PC-3 (cell line): Measurements from ENCODE around the gene MAP1S. TPM values are rescaled to one million over a fixed set of nuclear protein-coding genes. Genes with fewer than 3 reads are reported as not detected.
A peak's percentile ranks its signal among the peaks of the same experiment; 100 is the strongest.

Experiments
- ATAC-seq: fragments of 200-7000 bp; cut with Tn5 transposase; 2 replicates; pipeline ENCODE4 v1.9.1; 2020; ENCODE audit warnings: mild to moderate bottlenecking, moderate library complexity
- BruUV-seq: library from RNA; stranded (reverse); fragments of 400-500 nt; replicated peaks from 2 replicates; lab custom pipeline; 2021; lab: Mats Ljungman, UMichigan
- CTCF ChIA-PET: fragments of 300-600 bp; sonication (Branson Sonifier 250); formaldehyde crosslinking; loops from one replicate; lab custom pipeline; 2022; ENCODE audit warnings: antibody characterized with exemption; lab: Charles Lee
- POLR2A ChIA-PET: fragments of 300-600 bp; sonication (Branson Sonifier 250); formaldehyde crosslinking; loops from one replicate; lab custom pipeline; 2022; ENCODE audit warnings: antibody characterized with exemption; ENCODE audit not compliant: unreplicated experiment; lab: Charles Lee
- DNase-seq: peaks from one replicate; pipeline ENCODE4 v3.0.0-alpha.2; 2015
- H2AFZ ChIP-seq: fragments of 300-600 bp; sonication (generic); 2 replicates; pipeline ENCODE4 v1.6.0; 2016; ENCODE audit warnings: antibody characterized with exemption, low read length
- H3F3A ChIP-seq: fragments of 300-600 bp; sonication (generic); one replicate; pipeline ENCODE4 v1.6.0; 2017; ENCODE audit warnings: antibody characterized with exemption, low read length, control low read depth, mild to moderate bottlenecking; ENCODE audit not compliant: unreplicated experiment
- H3K27ac ChIP-seq: fragments of 300-600 bp; sonication (generic); 2 replicates; pipeline ENCODE4 v1.5.1; 2016; ENCODE audit warnings: mild to moderate bottlenecking, low read length
- H3K27me3 ChIP-seq: fragments of 300-600 bp; sonication (generic); 2 replicates; pipeline ENCODE4 v1.6.1; 2016; ENCODE audit warnings: low read length, mixed read lengths
- H3K36me3 ChIP-seq: fragments of 300-600 bp; sonication (generic); 2 replicates; pipeline ENCODE4 v1.6.1; 2016; ENCODE audit warnings: low read depth, mixed run types, low read length, mixed read lengths
- H3K4me1 ChIP-seq: fragments of 300-600 bp; sonication (generic); 2 replicates; pipeline ENCODE4 v1.5.1; 2016; ENCODE audit warnings: low read length; ENCODE audit not compliant: insufficient read depth
- H3K4me2 ChIP-seq: fragments of 300-600 bp; sonication (generic); 2 replicates; pipeline ENCODE4 v1.6.0; 2016; ENCODE audit warnings: low read length
- H3K4me3 ChIP-seq: fragments of 300-600 bp; sonication (generic); 2 replicates; pipeline ENCODE4 v1.5.1; 2016; ENCODE audit warnings: mild to moderate bottlenecking, low read length, mixed read lengths
- H3K79me2 ChIP-seq: fragments of 300-600 bp; sonication (generic); 2 replicates; pipeline ENCODE4 v1.6.1; 2017; ENCODE audit warnings: low read length, mixed read lengths
- H3K9ac ChIP-seq: fragments of 300-600 bp; sonication (generic); 2 replicates; pipeline ENCODE4 v1.6.0; 2016; ENCODE audit warnings: mild to moderate bottlenecking, low read length
- H3K9me2 ChIP-seq: fragments of 300-600 bp; sonication (generic); replicated peaks from 2 replicates; pipeline ENCODE4 v1.6.1; 2016; ENCODE audit warnings: mixed run types, low read length, mixed read lengths
- H3K9me3 ChIP-seq: fragments of 300-600 bp; sonication (generic); 2 replicates; pipeline ENCODE4 v1.6.1; 2016; ENCODE audit warnings: low read length, mixed read lengths
- H4K20me1 ChIP-seq: fragments of 300-600 bp; sonication (generic); 2 replicates; pipeline ENCODE4 v1.6.1; 2016; ENCODE audit warnings: low read length, mixed read lengths
- CTCF ChIP-seq: fragments of 300-600 bp; sonication (generic); conservative IDR thresholded peaks from 2 replicates; pipeline ENCODE4 v1.5.1; 2017; ENCODE audit warnings: antibody characterized with exemption, low read depth, mild to moderate bottlenecking, low read length
- EZH2 ChIP-seq: fragments of 300-600 bp; sonication (generic); IDR thresholded peaks from one replicate; pipeline ENCODE4 v1.6.1; 2017; ENCODE audit warnings: antibody characterized with exemption, mild to moderate bottlenecking, low read length; ENCODE audit not compliant: unreplicated experiment
- EZH2phosphoT487 ChIP-seq: fragments of 300-600 bp; sonication (generic); IDR thresholded peaks from 2 replicates; pipeline ENCODE4 v1.6.1; 2018; ENCODE audit warnings: mild to moderate bottlenecking, antibody characterized with exemption, low read length, borderline replicate concordance
- intact Hi-C: fragments of 100-400 bp; cut with micrococcal nuclease; formaldehyde crosslinking; loops from 2 replicates; pipeline ENCODE4 v1.9.0; 2023
- total RNA-seq: library from RNA; depleted of rRNA; stranded (reverse); fragments of >200 nt; gene quantifications from 2 replicates; pipeline ENCODE4 v1.2.3, GENCODE V29; 2014

MAP1S gene
- total RNA-seq, 1 experiment from 2014 or later = 25.4 TPM

GRCh38 chr19:17762505-17763229 lies 43.4 kb downstream of the MAP1S start:
- Histone ChIP-seq H2AFZ (no peak overlapping the region), H3K4me3 (no peak overlapping the region), H4K20me1 (no peaks in the 10 kb centered on the region), H3K9me2 (no peaks in the 10 kb centered on the region), H3K36me3 (no peaks in the 10 kb centered on the region), H3K27me3 (no peaks in the 10 kb centered on the region), H3K4me2 (no peak overlapping the region), H3K27ac (no peak overlapping the region), H3K9ac (no peak overlapping the region), H3F3A (no peaks in the 10 kb centered on the region), H3K79me2 (no peaks in the 10 kb centered on the region), H3K4me1 (peaks cover 9% of the 10 kb centered on the region), H3K9me3 (no peaks in the 10 kb centered on the region)
- ChIA-PET CTCF (no interaction called here), POLR2A (no interaction called here)
- TF ChIP-seq CTCF (no peak), EZH2phosphoT487 (no peak)
- ATAC-seq (peak; percentile 40), DNase-seq (peak; percentile 70)
- no TSS peak for BruUV-seq
- intact Hi-C loops = no loop called here

- ATAC-seq = no peak
- H2AFZ ChIP-seq = no peak overlapping the region
- no peaks in the 10 kb centered on the region for H3K9me2 ChIP-seq
- H3F3A ChIP-seq = no peaks in the 10 kb centered on the region
- H4K20me1 ChIP-seq = no peaks in the 10 kb centered on the region
- no peak overlapping the region for H3K4me3 ChIP-seq
- H3K27ac ChIP-seq = no peak overlapping the region
- H3K79me2 ChIP-seq = no peaks in the 10 kb centered on the region
- H3K36me3 ChIP-seq = no peaks in the 10 kb centered on the region
- H3K9me3 ChIP-seq = no peaks in the 10 kb centered on the region
- TF ChIP-seq EZH2 (no peak), EZH2phosphoT487 (no peak), CTCF (no peak)
- CTCF ChIA-PET = no interaction called here
- no peak overlapping the region for H3K4me2 ChIP-seq
- POLR2A ChIA-PET = no interaction called here
- BruUV-seq = no TSS peak
- H3K27me3 ChIP-seq = no peaks in the 10 kb centered on the region
- no peak for DNase-seq
- H3K4me1 ChIP-seq = peaks cover 9% of the 10 kb centered on the region
- H3K9ac ChIP-seq = no peak overlapping the region
- intact Hi-C loops = no loop called here
These were observed 45.1 kb downstream of the MAP1S start for GRCh38 chr19:17764348-17764747.

- Histone ChIP-seq H3K4me2 (no peak overlapping the region), H2AFZ (no peak overlapping the region; the same call in 1 of the 2 replicates), H4K20me1 (no peaks in the 10 kb centered on the region), H3K9me3 (no peaks in the 10 kb centered on the region), H3K27ac (peak overlapping the region; percentile 44), H3K79me2 (no peaks in the 10 kb centered on the region), H3K36me3 (no peaks in the 10 kb centered on the region), H3K27me3 (no peaks in the 10 kb centered on the region), H3F3A (no peaks in the 10 kb centered on the region), H3K4me1 (peaks cover 9% of the 10 kb centered on the region), H3K9me2 (no peaks in the 10 kb centered on the region), H3K4me3 (no peak overlapping the region), H3K9ac (no peak overlapping the region)
- CTCF ChIA-PET = no interaction called here
- TF ChIP-seq CTCF = no peak
- no peak for TF ChIP-seq EZH2
- TF ChIP-seq EZH2phosphoT487 = no peak
- ATAC-seq (peak; percentile 84), DNase-seq (peak; percentile 83)
- POLR2A ChIA-PET = no interaction called here
- intact Hi-C loops = no loop called here
- no TSS peak for BruUV-seq
These were observed 45.9 kb downstream of the MAP1S start for GRCh38 chr19:17765069-17765618.
